HuH-7.5 (cell line): ENCODE data around the gene ITGAD.

Experiments
- DNase-seq: peaks from one replicate; pipeline ENCODE4 v3.0.0; 2011; ENCODE audit warnings: low spot score

The ITGAD gene

GRCh38 chr16:31365131-31365865 lies 27.8 kb upstream of the ITGAD start:
- no peak for DNase-seq

- no peak for DNase-seq
Observed at GRCh38 chr16:31367853-31368252, 25.3 kb upstream of the ITGAD start.

- DNase-seq = no peak
Observed at GRCh38 chr16:31371008-31371407, 22.1 kb upstream of the ITGAD start.

GRCh38 chr16:31371619-31372484 lies 21.3 kb upstream of the ITGAD start:
- no peak for DNase-seq

GRCh38 chr16:31373235-31373634 lies 19.9 kb upstream of the ITGAD start:
- DNase-seq = no peak

GRCh38 chr16:31375231-31375630 lies 17.9 kb upstream of the ITGAD start:
- no peak for DNase-seq

- DNase-seq = no peak
Observed at GRCh38 chr16:31376705-31377104, 16.4 kb upstream of the ITGAD start.

- no peak for DNase-seq
Observed at GRCh38 chr16:31377210-31377903, 15.8 kb upstream of the ITGAD start.

- DNase-seq = no peak
Observed at GRCh38 chr16:31380201-31380600, 12.9 kb upstream of the ITGAD start.

GRCh38 chr16:31382485-31383161 lies 10.5 kb upstream of the ITGAD start:
- peak; percentile 84 for DNase-seq

GRCh38 chr16:31385680-31386079 lies 7.5 kb upstream of the ITGAD start:
- no peak for DNase-seq

GRCh38 chr16:31386157-31386984 lies 6.8 kb upstream of the ITGAD start:
- no peak for DNase-seq

- no peak for DNase-seq
Observed at GRCh38 chr16:31388535-31388934, 4.6 kb upstream of the ITGAD start.

GRCh38 chr16:31390504-31391041 lies 2.6 kb upstream of the ITGAD start:
- no peak for DNase-seq

GRCh38 chr16:31395647-31396046 lies 2.5 kb downstream of the ITGAD start:
- no peak for DNase-seq

GRCh38 chr16:31397096-31397660 lies 4.0 kb downstream of the ITGAD start:
- no peak for DNase-seq

- no peak for DNase-seq
Observed at GRCh38 chr16:31397701-31398100, 4.6 kb downstream of the ITGAD start.

- no peak for DNase-seq
Observed at GRCh38 chr16:31400191-31400590, 7.1 kb downstream of the ITGAD start.

- no peak for DNase-seq
Observed at GRCh38 chr16:31401436-31401835, 8.3 kb downstream of the ITGAD start.

- no peak for DNase-seq
Observed at GRCh38 chr16:31402687-31403086, 9.6 kb downstream of the ITGAD start.
